Mesothelial cell of epicardium (in vitro differentiated cells): ENCODE data around the gene DHRSX. TPM values are rescaled to one million over a fixed set of nuclear protein-coding genes. Genes with fewer than 3 reads are reported as not detected.
"Not testable (repeated sequence)": the region's sequence is repeated elsewhere in the genome, so short reads cannot be mapped to it uniquely, and the experiment has no call there.

Source experiments
- DNase-seq, 2 experiments: peaks; one replicate each; pipeline ENCODE4 v3.0.0; 2021; ENCODE audit warnings: low spot score in 2 of 2; ENCODE audit not compliant: unreplicated experiment in 2 of 2
- H3K27ac Mint-ChIP-seq: 2 replicates; pipeline ENCODE4 v1.8.0; 2021; ENCODE audit warnings: mixed read lengths
- H3K27me3 Mint-ChIP-seq: 2 replicates; pipeline ENCODE4 v1.8.0; 2021; ENCODE audit warnings: low read depth, mixed read lengths
- H3K36me3 Mint-ChIP-seq: 2 replicates; pipeline ENCODE4 v1.8.0; 2021; ENCODE audit warnings: mixed read lengths
- H3K4me1 Mint-ChIP-seq: 2 replicates; pipeline ENCODE4 v1.8.0; 2021; ENCODE audit warnings: mixed read lengths
- H3K4me3 Mint-ChIP-seq: 2 replicates; pipeline ENCODE4 v1.8.0; 2021; ENCODE audit warnings: mild to moderate bottlenecking, moderate library complexity, mixed read lengths
- H3K9me3 Mint-ChIP-seq: 2 replicates; pipeline ENCODE4 v1.8.0; 2021; ENCODE audit warnings: mixed read lengths
- CTCF ChIP-seq: fragments of 200-600 bp; sonication (generic); IDR thresholded peaks from one replicate; pipeline ENCODE4 v1.5.0; 2021; ENCODE audit warnings: antibody characterized with exemption; ENCODE audit not compliant: unreplicated experiment
- total RNA-seq: library from RNA; stranded (reverse); gene quantifications from 3 replicates; pipeline ENCODE4 v1.2.1, GENCODE V29; 2021

Gene DHRSX
- total RNA-seq, 1 donor from 2014 or later, result 43.5 TPM

- peaks cover 28% of the 10 kb centered on the region for H3K36me3 Mint-ChIP-seq
- no peaks in the 10 kb centered on the region for H3K4me1 Mint-ChIP-seq
- H3K9me3 Mint-ChIP-seq, result peaks cover 22% of the 10 kb centered on the region
- no peak overlapping the region for H3K4me3 Mint-ChIP-seq
- TF ChIP-seq CTCF, result no peak
- DNase-seq, result no peak
- H3K27me3 Mint-ChIP-seq, result no peaks in the 10 kb centered on the region
- H3K27ac Mint-ChIP-seq, result no peak overlapping the region
Measured at GRCh38 chrX:2360731-2361130, 140.0 kb downstream of the DHRSX start.

- H3K4me3 Mint-ChIP-seq, H3K27me3 Mint-ChIP-seq, DNase-seq, H3K27ac Mint-ChIP-seq, H3K4me1 Mint-ChIP-seq: not testable (repeated sequence)
- peaks cover 21% of the 10 kb centered on the region for H3K36me3 Mint-ChIP-seq
- peaks cover 18% of the 10 kb centered on the region for H3K9me3 Mint-ChIP-seq
Measured at GRCh38 chrX:2359522-2359921, 141.3 kb downstream of the DHRSX start.

GRCh38 chrX:2351999-2352995 is 148.5 kb downstream of the DHRSX start:
- peaks cover 8% of the 10 kb centered on the region for H3K9me3 Mint-ChIP-seq
- peaks cover 17% of the 10 kb centered on the region for H3K36me3 Mint-ChIP-seq
- H3K4me1 Mint-ChIP-seq, result no peaks in the 10 kb centered on the region
- H3K27ac Mint-ChIP-seq, result no peak overlapping the region
- DNase-seq, result no peak
- H3K4me3 Mint-ChIP-seq, result no peak overlapping the region
- no peak for TF ChIP-seq CTCF
- H3K27me3 Mint-ChIP-seq, result no peaks in the 10 kb centered on the region

- TF ChIP-seq CTCF, result no peak
- Mint-ChIP-seq H3K9me3 (peaks cover 8% of the 10 kb centered on the region), H3K36me3 (peaks cover 23% of the 10 kb centered on the region), H3K4me3 (no peak overlapping the region), H3K27me3 (no peaks in the 10 kb centered on the region), H3K4me1 (no peaks in the 10 kb centered on the region), H3K27ac (no peak overlapping the region)
- DNase-seq, result no peak
Measured at GRCh38 chrX:2351321-2351720, 149.5 kb downstream of the DHRSX start.

- not testable (repeated sequence) for H3K27me3 Mint-ChIP-seq
Measured at GRCh38 chrX:2350703-2351102, 150.1 kb downstream of the DHRSX start.

GRCh38 chrX:2350036-2350435 is 150.7 kb downstream of the DHRSX start:
- not testable (repeated sequence) for DNase-seq, H3K27ac Mint-ChIP-seq, H3K27me3 Mint-ChIP-seq, H3K4me1 Mint-ChIP-seq, H3K4me3 Mint-ChIP-seq
- H3K9me3 Mint-ChIP-seq, result peaks cover 17% of the 10 kb centered on the region
- H3K36me3 Mint-ChIP-seq, result peaks cover 33% of the 10 kb centered on the region

More at GRCh38 chrX:2350703-2351102, 150.1 kb downstream of the DHRSX start:
- H3K36me3 Mint-ChIP-seq, result peaks cover 27% of the 10 kb centered on the region
- H3K4me3 Mint-ChIP-seq, H3K27ac Mint-ChIP-seq, H3K4me1 Mint-ChIP-seq, DNase-seq: not testable (repeated sequence)
- peaks cover 12% of the 10 kb centered on the region for H3K9me3 Mint-ChIP-seq

GRCh38 chrX:2348211-2348610 is 152.6 kb downstream of the DHRSX start:
- DNase-seq, result no peak
- no peaks in the 10 kb centered on the region for H3K4me1 Mint-ChIP-seq
- H3K27ac Mint-ChIP-seq, result peak overlapping the region; percentile 0
- H3K4me3 Mint-ChIP-seq, result no peak overlapping the region
- no peak for TF ChIP-seq CTCF
- no peaks in the 10 kb centered on the region for H3K27me3 Mint-ChIP-seq
- peaks cover 28% of the 10 kb centered on the region for H3K9me3 Mint-ChIP-seq
- H3K36me3 Mint-ChIP-seq, result peaks cover 44% of the 10 kb centered on the region
